Activated B cell treated with CpG ODN at 0.5 μM for 24 hours (primary cell): ENCODE measurements around the gene PROCA1. TPM values are rescaled to one million over a fixed set of nuclear protein-coding genes. Genes with fewer than 3 reads are reported as not detected.

Experiments
- ATAC-seq: fragments of 200-7000 bp; cut with Tn5 transposase; one replicate; pipeline ENCODE4 v1.10.0; 2021; ENCODE audit warnings: low read depth, mild to moderate bottlenecking, moderate library complexity
- CTCF ChIA-PET: fragments of 350-600 bp; sonication (Branson Sonifier 250); formaldehyde crosslinking; loops from one replicate; lab custom pipeline; 2021; ENCODE audit warnings: antibody characterized with exemption; lab: Charles Lee
- POLR2A ChIA-PET: fragments of 350-600 bp; sonication (Branson Sonifier 250); formaldehyde crosslinking; loops from one replicate; lab custom pipeline; 2021; ENCODE audit warnings: antibody characterized with exemption; lab: Charles Lee
- DNase-seq: peaks from one replicate; pipeline ENCODE4 v3.0.0; 2022
- H3K27ac Mint-ChIP-seq: one replicate; pipeline ENCODE4 v1.8.0; 2020; ENCODE audit warnings: mixed read lengths
- H3K27me3 Mint-ChIP-seq: one replicate; pipeline ENCODE4 v1.8.0; 2021; ENCODE audit warnings: mixed read lengths
- H3K36me3 Mint-ChIP-seq: one replicate; pipeline ENCODE4 v1.8.0; 2021; ENCODE audit warnings: low read depth, mixed read lengths
- H3K4me1 Mint-ChIP-seq: one replicate; pipeline ENCODE4 v1.8.0; 2021; ENCODE audit warnings: mixed read lengths
- H3K4me3 Mint-ChIP-seq: one replicate; pipeline ENCODE4 v1.8.0; 2020; ENCODE audit warnings: mild to moderate bottlenecking, mixed read lengths
- H3K9me3 Mint-ChIP-seq: one replicate; pipeline ENCODE4 v1.8.0; 2020; ENCODE audit warnings: mixed read lengths
- CTCF ChIP-seq: fragments of 200-600 bp; IDR thresholded peaks from one replicate; pipeline ENCODE4 v1.8.0; 2022; ENCODE audit warnings: antibody characterized with exemption, mild to moderate bottlenecking
- intact Hi-C: fragments of 100-400 bp; cut with micrococcal nuclease; formaldehyde crosslinking; loops from one replicate; pipeline ENCODE4 v1.15.1; 2024
- total RNA-seq: library from RNA; stranded (reverse); gene quantifications from 2 replicates; pipeline ENCODE4 v1.2.3, GENCODE V29; 2022

Gene PROCA1
- total RNA-seq, 1 donor from 2014 or later: 11.0 TPM

GRCh38 chr17:28746611-28747050 lies 34.9 kb upstream of the PROCA1 start:
- Mint-ChIP-seq H3K4me1 (peaks cover 63% of the 10 kb centered on the region), H3K9me3 (no peaks in the 10 kb centered on the region), H3K4me3 (peak overlapping the region; percentile 93), H3K36me3 (peaks cover 73% of the 10 kb centered on the region), H3K27ac (peak overlapping the region; percentile 84), H3K27me3 (no peaks in the 10 kb centered on the region)
- TF ChIP-seq CTCF: no peak
- no peak for DNase-seq
- ATAC-seq: no peak
- CTCF ChIA-PET: interaction anchor here (17.6 kb wide), 1 partner anchor 19 kb away, joined by 545 read pairs; the partner anchor contains the start of genes NEK8 and TLCD1
- POLR2A ChIA-PET: interaction anchor here (0.6 to 23.0 kb wide), 6 partner anchors 8 to 205 kb away, joined by 4 to 2384 read pairs (median 8); partner anchors contain the start of genes NEK8, PROCA1, RPL23A and TLCD1
- intact Hi-C loops: no loop called here

- intact Hi-C loops: no loop called here
- ChIA-PET CTCF (interaction anchor here (1.0 to 17.6 kb wide), 2 partner anchors 19 to 25 kb away, joined by 5 to 545 read pairs; partner anchors contain the start of genes NEK8 and TLCD1), POLR2A (interaction anchor here (0.6 to 23.0 kb wide), 7 partner anchors 10 to 205 kb away, joined by 4 to 2384 read pairs (median 7); partner anchors contain the start of genes FLOT2, NEK8, PHF12 and PROCA1)
- DNase-seq (no peak), ATAC-seq (no peak)
- H3K36me3 Mint-ChIP-seq: peaks cover 72% of the 10 kb centered on the region
- peak overlapping the region; percentile 93 for H3K4me3 Mint-ChIP-seq
- H3K27me3 Mint-ChIP-seq: no peaks in the 10 kb centered on the region
- no peak for TF ChIP-seq CTCF
- peak overlapping the region; percentile 84 for H3K27ac Mint-ChIP-seq
- peaks cover 70% of the 10 kb centered on the region for H3K4me1 Mint-ChIP-seq
- H3K9me3 Mint-ChIP-seq: no peaks in the 10 kb centered on the region
Measured at GRCh38 chr17:28745786-28746411, 34.2 kb upstream of the PROCA1 start.

- H3K27me3 Mint-ChIP-seq: no peaks in the 10 kb centered on the region
- peaks cover 70% of the 10 kb centered on the region for H3K4me1 Mint-ChIP-seq
- DNase-seq (no peak), ATAC-seq (no peak)
- POLR2A ChIA-PET: interaction anchor here (0.6 to 23.0 kb wide), 8 partner anchors 9 to 205 kb away, joined by 3 to 2384 read pairs (median 7); partner anchors contain the start of genes FLOT2, NEK8, PHF12 and PROCA1
- H3K9me3 Mint-ChIP-seq: no peaks in the 10 kb centered on the region
- peak overlapping the region; percentile 84 for H3K27ac Mint-ChIP-seq
- no peak for TF ChIP-seq CTCF
- CTCF ChIA-PET: interaction anchor here (1.0 to 17.6 kb wide), 3 partner anchors 18 to 24 kb away, joined by 3 to 545 read pairs (median 5); partner anchors contain the start of genes NEK8 and TLCD1
- peak overlapping the region; percentile 93 for H3K4me3 Mint-ChIP-seq
- H3K36me3 Mint-ChIP-seq: peaks cover 72% of the 10 kb centered on the region
- intact Hi-C loops: no loop called here
Measured at GRCh38 chr17:28744972-28745785, 33.5 kb upstream of the PROCA1 start.

GRCh38 chr17:28744104-28744971 lies 32.6 kb upstream of the PROCA1 start:
- TF ChIP-seq CTCF: no peak
- peak overlapping the region; percentile 84 for H3K27ac Mint-ChIP-seq
- ATAC-seq (peak; percentile 13), DNase-seq (peak; percentile 69)
- POLR2A ChIA-PET: interaction anchor here (0.6 to 23.0 kb wide), 9 partner anchors 8 to 206 kb away, joined by 3 to 2384 read pairs (median 4); partner anchors contain the start of genes BLTP2, FAM222B, NEK8 and PHF12
- peak overlapping the region; percentile 93 for H3K4me3 Mint-ChIP-seq
- CTCF ChIA-PET: interaction anchor here (0.6 to 17.6 kb wide), 4 partner anchors 9 to 19 kb away, joined by 3 to 545 read pairs (median 3); partner anchors contain the start of genes NEK8 and TLCD1
- intact Hi-C loops: no loop called here
- H3K27me3 Mint-ChIP-seq: no peaks in the 10 kb centered on the region
- H3K36me3 Mint-ChIP-seq: peaks cover 69% of the 10 kb centered on the region
- H3K4me1 Mint-ChIP-seq: peaks cover 70% of the 10 kb centered on the region
- H3K9me3 Mint-ChIP-seq: no peaks in the 10 kb centered on the region
